Astrocyte (in vitro differentiated cells and primary cell): Measurements from ENCODE around the gene KRT82. TPM values are rescaled to one million over a fixed set of nuclear protein-coding genes. Genes with fewer than 3 reads are reported as not detected.

Experiments used
- DNase-seq: peaks from one replicate; pipeline ENCODE4 v3.0.0-alpha.2; 2010; ENCODE audit warnings: low read depth
- FAIRE-seq: peaks from 2 replicates; lab custom pipeline; 2011; peaks lifted over from hg19 to GRCh38; lab: Jason Lieb, UNC
- H2AFZ ChIP-seq: 2 replicates; pipeline ENCODE4 v1.6.0; 2012; ENCODE audit warnings: low read depth, low read length, inconsistent platforms
- H3K27ac ChIP-seq: 2 replicates; pipeline ENCODE4 v1.5.1; 2011; ENCODE audit warnings: low read depth, low read length, inconsistent platforms
- H3K27me3 ChIP-seq: 2 replicates; pipeline ENCODE4 v1.6.0; 2011; ENCODE audit warnings: low read length, inconsistent platforms; ENCODE audit not compliant: insufficient read depth
- H3K36me3 ChIP-seq: 2 replicates; pipeline ENCODE4 v1.5.1; 2011; ENCODE audit warnings: low read length, inconsistent platforms; ENCODE audit not compliant: insufficient read depth
- H3K4me1 ChIP-seq: 2 replicates; pipeline ENCODE4 v1.5.1; 2011; ENCODE audit warnings: low read length, inconsistent platforms; ENCODE audit not compliant: insufficient read depth
- H3K4me2 ChIP-seq: 2 replicates; pipeline ENCODE4 v1.6.0; 2012; ENCODE audit warnings: low read length, inconsistent platforms
- H3K4me3 ChIP-seq: 2 replicates; pipeline ENCODE4 v1.5.1; 2011; ENCODE audit warnings: low read depth, mild to moderate bottlenecking, low read length, inconsistent platforms; ENCODE audit not compliant: insufficient read depth
- H3K79me2 ChIP-seq: 2 replicates; pipeline ENCODE4 v1.6.0; 2012; ENCODE audit warnings: mild to moderate bottlenecking, low read length, inconsistent platforms; ENCODE audit not compliant: insufficient read depth
- H3K9ac ChIP-seq: 2 replicates; pipeline ENCODE4 v1.6.0; 2012; ENCODE audit warnings: mild to moderate bottlenecking, low read length, inconsistent platforms
- H3K9me3 ChIP-seq: 2 replicates; pipeline ENCODE4 v1.5.1; 2012; ENCODE audit warnings: low read depth, mild to moderate bottlenecking, low read length, inconsistent platforms; ENCODE audit not compliant: insufficient read depth
- H4K20me1 ChIP-seq: 2 replicates; pipeline ENCODE4 v1.6.0; 2012; ENCODE audit warnings: low read length, inconsistent platforms; ENCODE audit not compliant: insufficient read depth
- H3K27ac Mint-ChIP-seq: one replicate; pipeline ENCODE4 v1.8.0; 2021; ENCODE audit warnings: mild to moderate bottlenecking, mixed read lengths; ENCODE audit not compliant: unreplicated experiment
- H3K27me3 Mint-ChIP-seq: one replicate; pipeline ENCODE4 v1.8.0; 2021; ENCODE audit warnings: low read depth, mixed read lengths; ENCODE audit not compliant: unreplicated experiment
- H3K36me3 Mint-ChIP-seq: one replicate; pipeline ENCODE4 v1.8.0; 2021; ENCODE audit warnings: low read depth, mixed read lengths; ENCODE audit not compliant: unreplicated experiment
- H3K4me1 Mint-ChIP-seq: one replicate; pipeline ENCODE4 v1.8.0; 2021; ENCODE audit warnings: low read depth, mixed read lengths; ENCODE audit not compliant: unreplicated experiment
- H3K4me3 Mint-ChIP-seq: one replicate; pipeline ENCODE4 v1.8.0; 2021; ENCODE audit warnings: mild to moderate bottlenecking, moderate library complexity, mixed read lengths; ENCODE audit not compliant: unreplicated experiment
- H3K9me3 Mint-ChIP-seq: one replicate; pipeline ENCODE4 v1.8.0; 2021; ENCODE audit warnings: mild to moderate bottlenecking, mixed read lengths; ENCODE audit not compliant: unreplicated experiment
- EZH2 ChIP-seq: IDR thresholded peaks from 2 replicates; pipeline ENCODE4 v1.6.1; 2012; ENCODE audit warnings: mild to moderate bottlenecking, low read length, inconsistent platforms; ENCODE audit not compliant: insufficient read depth
- total RNA-seq: library from RNA; stranded (reverse); gene quantifications from 2 replicates; pipeline ENCODE4 v1.2.1, GENCODE V29; 2021
- TF ChIP-seq, protein P1 (sequence below): IDR thresholded peaks from 2 replicates; pipeline ENCODE4 v1.5.1; 2011; ENCODE audit warnings: low read depth, mild to moderate bottlenecking, inconsistent platforms, low read length, moderate library complexity; ENCODE audit not compliant: insufficient read depth

The KRT82 gene
- total RNA-seq, 1 donor from 2014 or later: not detected

DNA sequence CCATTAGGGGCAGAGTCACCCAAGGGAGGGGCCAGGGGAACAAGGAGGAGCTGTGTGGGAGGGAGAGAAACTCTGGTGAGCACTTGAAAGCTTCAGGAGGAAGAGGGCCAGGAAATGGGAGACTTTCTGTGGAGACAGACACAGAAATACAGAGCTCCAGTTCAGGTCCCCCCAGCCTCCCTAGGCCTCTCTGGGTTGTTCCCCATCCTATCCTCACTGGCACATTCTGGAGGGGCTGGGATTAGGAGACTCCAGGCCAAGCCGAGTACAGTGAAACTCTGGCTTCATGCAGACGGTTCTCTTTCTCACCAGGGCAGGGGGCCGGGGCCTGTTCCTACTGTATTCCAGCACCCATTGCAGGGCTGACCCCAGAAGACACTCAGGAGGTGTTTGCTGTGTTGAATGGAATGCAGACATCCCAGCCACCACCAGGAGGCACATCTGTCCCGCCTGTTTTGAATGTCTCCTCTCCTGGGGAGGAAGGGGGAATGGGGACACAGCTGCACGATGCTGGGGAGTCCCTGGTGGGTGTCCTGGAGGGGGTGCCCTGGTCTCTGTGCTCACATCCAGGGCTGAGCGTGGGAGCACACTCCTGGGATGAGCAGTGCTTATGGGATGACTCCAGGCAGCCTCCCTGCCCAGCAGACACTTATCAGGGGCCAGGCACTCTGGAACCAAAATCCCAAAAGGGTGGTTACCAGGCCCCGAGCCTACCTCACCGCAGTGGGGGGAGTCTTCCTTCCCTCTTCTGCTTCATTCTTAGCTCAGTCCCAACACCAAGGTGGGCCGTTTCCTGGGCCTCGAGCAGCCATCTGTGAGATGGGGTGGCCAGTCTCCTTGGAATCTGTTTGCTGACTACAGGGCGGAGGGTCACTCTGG, 15.2 kb downstream of the KRT82 start:
- FAIRE-seq (no peak), DNase-seq (no peak)
- H3K4me1 ChIP-seq: no peaks in the 10 kb centered on the region
- Mint-ChIP-seq H3K36me3 (no peaks in the 10 kb centered on the region), H3K4me3 (no peak overlapping the region), H3K27ac (no peak overlapping the region), H3K9me3 (no peaks in the 10 kb centered on the region), H3K4me1 (peaks cover 16% of the 10 kb centered on the region), H3K27me3 (peaks cover 34% of the 10 kb centered on the region)
- H3K36me3 ChIP-seq: no peaks in the 10 kb centered on the region
- peak overlapping the region; percentile 0 for H2AFZ ChIP-seq
- H3K79me2 ChIP-seq: no peaks in the 10 kb centered on the region
- no peak overlapping the region for H3K4me2 ChIP-seq
- H3K9ac ChIP-seq: no peak overlapping the region
- TF ChIP-seq, protein P1, sequence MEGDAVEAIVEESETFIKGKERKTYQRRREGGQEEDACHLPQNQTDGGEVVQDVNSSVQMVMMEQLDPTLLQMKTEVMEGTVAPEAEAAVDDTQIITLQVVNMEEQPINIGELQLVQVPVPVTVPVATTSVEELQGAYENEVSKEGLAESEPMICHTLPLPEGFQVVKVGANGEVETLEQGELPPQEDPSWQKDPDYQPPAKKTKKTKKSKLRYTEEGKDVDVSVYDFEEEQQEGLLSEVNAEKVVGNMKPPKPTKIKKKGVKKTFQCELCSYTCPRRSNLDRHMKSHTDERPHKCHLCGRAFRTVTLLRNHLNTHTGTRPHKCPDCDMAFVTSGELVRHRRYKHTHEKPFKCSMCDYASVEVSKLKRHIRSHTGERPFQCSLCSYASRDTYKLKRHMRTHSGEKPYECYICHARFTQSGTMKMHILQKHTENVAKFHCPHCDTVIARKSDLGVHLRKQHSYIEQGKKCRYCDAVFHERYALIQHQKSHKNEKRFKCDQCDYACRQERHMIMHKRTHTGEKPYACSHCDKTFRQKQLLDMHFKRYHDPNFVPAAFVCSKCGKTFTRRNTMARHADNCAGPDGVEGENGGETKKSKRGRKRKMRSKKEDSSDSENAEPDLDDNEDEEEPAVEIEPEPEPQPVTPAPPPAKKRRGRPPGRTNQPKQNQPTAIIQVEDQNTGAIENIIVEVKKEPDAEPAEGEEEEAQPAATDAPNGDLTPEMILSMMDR: peak; percentile 59
- TF ChIP-seq EZH2: no peak
- no peak overlapping the region for H3K4me3 ChIP-seq
- H4K20me1 ChIP-seq: no peaks in the 10 kb centered on the region
- no peaks in the 10 kb centered on the region for H3K9me3 ChIP-seq
- H3K27ac ChIP-seq: no peak overlapping the region
- peaks cover 20% of the 10 kb centered on the region for H3K27me3 ChIP-seq

DNA sequence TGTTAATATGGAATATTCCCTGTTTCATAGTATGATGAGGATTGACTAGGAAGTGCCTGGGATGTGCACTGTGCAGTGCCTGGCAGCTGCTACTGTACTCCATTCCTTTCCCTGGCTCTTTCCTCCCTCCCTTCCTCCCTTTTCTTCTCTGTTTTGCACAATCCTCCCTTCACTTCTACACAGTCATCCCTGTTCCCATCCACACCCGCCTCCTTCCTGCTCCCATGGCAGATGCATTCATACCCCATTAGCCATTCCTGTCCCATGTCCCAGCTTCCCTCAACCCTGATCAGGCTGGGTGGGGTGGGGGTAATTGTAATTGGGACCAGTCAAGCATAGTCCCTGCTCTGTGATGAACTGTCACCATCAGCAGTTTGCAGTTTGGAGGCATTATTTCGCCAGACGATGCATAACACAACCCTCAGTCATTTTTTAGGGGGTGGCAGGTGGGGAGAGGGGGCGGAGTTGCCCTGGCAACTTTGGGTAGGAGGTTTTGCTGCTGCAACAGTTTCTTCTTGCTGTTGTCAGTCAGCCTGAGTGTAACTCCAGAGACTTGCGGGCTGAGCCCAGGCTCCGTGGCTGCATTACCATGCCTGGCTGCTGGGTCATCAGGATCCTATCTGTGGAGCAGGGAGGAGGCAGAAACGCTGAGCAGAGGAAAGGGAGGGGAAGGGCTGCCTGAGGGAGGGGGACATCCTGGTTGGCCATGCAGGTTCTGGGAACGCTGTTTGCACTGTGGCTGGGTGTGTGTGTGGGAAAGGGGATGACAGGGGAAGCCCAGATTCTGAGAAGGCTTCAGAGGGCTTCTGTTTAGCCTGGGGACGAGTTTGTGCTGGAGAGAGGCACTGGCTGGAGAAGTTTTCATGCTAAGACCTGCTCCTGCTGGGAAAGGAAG, 16.6 kb downstream of the KRT82 start:
- H3K9ac ChIP-seq: no peak overlapping the region
- H3K27ac ChIP-seq: no peak overlapping the region
- no peak overlapping the region for H3K4me3 Mint-ChIP-seq
- H3K9me3 ChIP-seq: no peaks in the 10 kb centered on the region
- H3K4me2 ChIP-seq: no peak overlapping the region
- DNase-seq (peak; percentile 49), FAIRE-seq (no peak)
- H3K4me1 Mint-ChIP-seq: peaks cover 16% of the 10 kb centered on the region
- no peaks in the 10 kb centered on the region for H3K79me2 ChIP-seq
- H3K9me3 Mint-ChIP-seq: no peaks in the 10 kb centered on the region
- no peaks in the 10 kb centered on the region for H3K36me3 ChIP-seq
- H3K27me3 ChIP-seq: peaks cover 16% of the 10 kb centered on the region
- no peak overlapping the region for H3K27ac Mint-ChIP-seq
- no peaks in the 10 kb centered on the region for H3K4me1 ChIP-seq
- H3K4me3 ChIP-seq: no peak overlapping the region
- peaks cover 25% of the 10 kb centered on the region for H3K27me3 Mint-ChIP-seq
- no peaks in the 10 kb centered on the region for H4K20me1 ChIP-seq
- TF ChIP-seq, protein P1: no peak
- TF ChIP-seq EZH2: no peak
- H2AFZ ChIP-seq: no peak overlapping the region
- no peaks in the 10 kb centered on the region for H3K36me3 Mint-ChIP-seq
